GM13976 (cell line): Measurements from ENCODE around the gene NUDT4.
"Not testable (repeated sequence)": the region's sequence is repeated elsewhere in the genome, so short reads cannot be mapped to it uniquely, and the experiment has no call there.

Source experiments
- DNase-seq: peaks from one replicate; pipeline ENCODE4 v3.0.0; 2012; ENCODE audit warnings: low spot score
- CTCF ChIP-seq: IDR thresholded peaks from 2 replicates; pipeline ENCODE4 v1.5.1; 2012; ENCODE audit warnings: borderline replicate concordance, mild to moderate bottlenecking; ENCODE audit not compliant: insufficient read depth; ENCODE audit errors: extremely low read depth, missing control alignments, control extremely low read depth
- in situ Hi-C: fragments of 300-500 bp; cut with MboI; formaldehyde crosslinking; loops from one replicate; pipeline ENCODE4 v1.12.0; 2022; ENCODE audit warnings: low sequenced_read_pairs, mixed read lengths, inconsistent platforms; ENCODE audit not compliant: unreplicated experiment

Gene NUDT4

GRCh38 chr12:93407963-93408283, 30.2 kb downstream of the NUDT4 start:
- in situ Hi-C loops, result loop anchor here (25.0 kb wide), 1 partner anchor 621 kb away; no protein-coding TSS in a partner anchor
- no peak for DNase-seq
- no peak for TF ChIP-seq CTCF

- in situ Hi-C loops, result loop anchor here (25.0 kb wide), 1 partner anchor 622 kb away; no protein-coding TSS in a partner anchor
- no peak for DNase-seq
- TF ChIP-seq CTCF, result no peak
Observed at GRCh38 chr12:93408813-93409212, 31.1 kb downstream of the NUDT4 start.

GRCh38 chr12:93409343-93410187, 31.8 kb downstream of the NUDT4 start:
- in situ Hi-C loops, result loop anchor here (10.0 to 25.0 kb wide), 2 partner anchors 425 to 622 kb away; no protein-coding TSS in a partner anchor
- not testable (repeated sequence) for DNase-seq

- DNase-seq, result not testable (repeated sequence)
- in situ Hi-C loops, result loop anchor here (10.0 to 25.0 kb wide), 2 partner anchors 426 to 624 kb away; no protein-coding TSS in a partner anchor
Observed at GRCh38 chr12:93411060-93411459, 33.3 kb downstream of the NUDT4 start.

GRCh38 chr12:93412396-93412795, 34.7 kb downstream of the NUDT4 start:
- not testable (repeated sequence) for DNase-seq
- in situ Hi-C loops, result loop anchor here (10.0 to 25.0 kb wide), 2 partner anchors 428 to 625 kb away; no protein-coding TSS in a partner anchor

GRCh38 chr12:93413064-93413463, 35.3 kb downstream of the NUDT4 start:
- no peak for TF ChIP-seq CTCF
- DNase-seq, result no peak
- in situ Hi-C loops, result loop anchor here (10.0 to 25.0 kb wide), 2 partner anchors 428 to 626 kb away; no protein-coding TSS in a partner anchor

GRCh38 chr12:93415723-93416464, 38.2 kb downstream of the NUDT4 start:
- TF ChIP-seq CTCF, result no peak
- in situ Hi-C loops, result loop anchor here (10.0 to 25.0 kb wide), 2 partner anchors 431 to 629 kb away; no protein-coding TSS in a partner anchor
- no peak for DNase-seq

- in situ Hi-C loops, result loop anchor here (10.0 to 25.0 kb wide), 2 partner anchors 433 to 631 kb away; no protein-coding TSS in a partner anchor
- DNase-seq, result no peak
- no peak for TF ChIP-seq CTCF
Observed at GRCh38 chr12:93417967-93418480, 40.3 kb downstream of the NUDT4 start.
